HG03066 (cell line): ENCODE data around the gene TRAF3IP3.
"Not testable (repeated sequence)": the region's sequence is repeated elsewhere in the genome, so short reads cannot be mapped to it uniquely, and the experiment has no call there.

ENCODE experiments used
- ATAC-seq: cut with Tn5 transposase; IDR thresholded peaks from one replicate; pipeline ENCODE4 v1.9.1; 2021; ENCODE audit warnings: low read depth; ENCODE audit not compliant: unreplicated experiment

The TRAF3IP3 gene

GRCh38 chr1:209793711-209794110 lies 37.9 kb downstream of the TRAF3IP3 start:
- not testable (repeated sequence) for ATAC-seq

GRCh38 chr1:209797978-209798639 lies 42.3 kb downstream of the TRAF3IP3 start:
- no peak for ATAC-seq

GRCh38 chr1:209800984-209801834 lies 45.4 kb downstream of the TRAF3IP3 start:
- no peak for ATAC-seq

GRCh38 chr1:209802117-209802779 lies 46.4 kb downstream of the TRAF3IP3 start:
- no peak for ATAC-seq

GRCh38 chr1:209802780-209803152 lies 46.9 kb downstream of the TRAF3IP3 start:
- ATAC-seq, result no peak

GRCh38 chr1:209803568-209803967 lies 47.7 kb downstream of the TRAF3IP3 start:
- ATAC-seq, result no peak

- ATAC-seq, result no peak
Observed at GRCh38 chr1:209805341-209805781, 49.5 kb downstream of the TRAF3IP3 start.

- ATAC-seq, result peak; percentile 97
Observed at GRCh38 chr1:209805875-209806760, 50.3 kb downstream of the TRAF3IP3 start, which contains the start of gene IRF6. TSS of gene IRF6 (minus strand) at chr1:209806142. CDS start at chr1:209801413, 4,729 bp downstream.

- no peak for ATAC-seq
Observed at GRCh38 chr1:209807509-209807908, 51.7 kb downstream of the TRAF3IP3 start.

GRCh38 chr1:209808059-209808581 lies 52.3 kb downstream of the TRAF3IP3 start:
- no peak for ATAC-seq

GRCh38 chr1:209809611-209810010 lies 53.8 kb downstream of the TRAF3IP3 start:
- no peak for ATAC-seq

GRCh38 chr1:209810783-209811182 lies 54.9 kb downstream of the TRAF3IP3 start:
- ATAC-seq, result no peak

- ATAC-seq, result no peak
Observed at GRCh38 chr1:209813902-209814301, 58.0 kb downstream of the TRAF3IP3 start.

GRCh38 chr1:209815490-209815889 lies 59.6 kb downstream of the TRAF3IP3 start:
- no peak for ATAC-seq

- ATAC-seq, result no peak
Observed at GRCh38 chr1:209815931-209816341, 60.1 kb downstream of the TRAF3IP3 start.

- no peak for ATAC-seq
Observed at GRCh38 chr1:209816923-209817322, 61.1 kb downstream of the TRAF3IP3 start.

GRCh38 chr1:209817691-209818090 lies 61.8 kb downstream of the TRAF3IP3 start:
- ATAC-seq, result no peak

- no peak for ATAC-seq
Observed at GRCh38 chr1:209819058-209819457, 63.2 kb downstream of the TRAF3IP3 start.

- no peak for ATAC-seq
Observed at GRCh38 chr1:209820986-209821385, 65.1 kb downstream of the TRAF3IP3 start.

GRCh38 chr1:209822706-209823105 lies 66.9 kb downstream of the TRAF3IP3 start:
- no peak for ATAC-seq
